Activated CD8-positive, alpha-beta memory T cell treated with anti-CD3 and anti-CD28 coated beads for 48 hours (primary cell): ENCODE measurements around the gene JAK3.

Experiments used
- DNase-seq, 3 experiments: peaks; one replicate each; pipeline ENCODE4 v3.0.0-alpha.2; 2020; ENCODE audit warnings: low read depth in 2 of 3, low spot score in 2 of 3

JAK3 gene

GRCh38 chr19:17841810-17842662, 5.7 kb downstream of the JAK3 start:
- peak in 1 of 3 experiments; percentile 64 for DNase-seq

GRCh38 chr19:17841371-17841809, 6.4 kb downstream of the JAK3 start:
- no peak for DNase-seq

GRCh38 chr19:17840019-17840418, 7.8 kb downstream of the JAK3 start:
- DNase-seq, result no peak

- DNase-seq, result no peak
These were observed 9.8 kb downstream of the JAK3 start for GRCh38 chr19:17837972-17838371.

- no peak for DNase-seq
These were observed 11.3 kb downstream of the JAK3 start for GRCh38 chr19:17836530-17836929.

- no peak for DNase-seq
These were observed 12.4 kb downstream of the JAK3 start for GRCh38 chr19:17835182-17836006.

- DNase-seq, result no peak
These were observed 13.2 kb downstream of the JAK3 start for GRCh38 chr19:17834350-17835181.

GRCh38 chr19:17832443-17833208, 15.2 kb downstream of the JAK3 start:
- DNase-seq, result no peak

GRCh38 chr19:17831419-17831888, 16.3 kb downstream of the JAK3 start:
- DNase-seq, result no peak

- peak in 1 of 3 experiments; percentile 59 for DNase-seq
These were observed 17.0 kb downstream of the JAK3 start for GRCh38 chr19:17830567-17831418.

GRCh38 chr19:17829855-17830566, 17.8 kb downstream of the JAK3 start:
- no peak for DNase-seq

- DNase-seq, result no peak
These were observed 21.2 kb downstream of the JAK3 start for GRCh38 chr19:17826508-17827056.

- no peak for DNase-seq
These were observed 23.4 kb downstream of the JAK3 start for GRCh38 chr19:17824339-17824738.

GRCh38 chr19:17821190-17821589, 26.6 kb downstream of the JAK3 start, which contains the start of gene INSL3:
Gene INSL3 (minus strand): TSS chr19:17821519. CDS start chr19:17821506, 13 bp downstream.
- no peak for DNase-seq

- no peak for DNase-seq
These were observed 30.0 kb downstream of the JAK3 start for GRCh38 chr19:17817668-17818363.

GRCh38 chr19:17812099-17812498, 35.7 kb downstream of the JAK3 start:
- no peak for DNase-seq

- no peak for DNase-seq
These were observed 36.1 kb downstream of the JAK3 start for GRCh38 chr19:17811681-17812080.

- DNase-seq, result no peak
These were observed 36.7 kb downstream of the JAK3 start for GRCh38 chr19:17811103-17811502.
